ENCODE data around the gene NRAP.

DNA sequence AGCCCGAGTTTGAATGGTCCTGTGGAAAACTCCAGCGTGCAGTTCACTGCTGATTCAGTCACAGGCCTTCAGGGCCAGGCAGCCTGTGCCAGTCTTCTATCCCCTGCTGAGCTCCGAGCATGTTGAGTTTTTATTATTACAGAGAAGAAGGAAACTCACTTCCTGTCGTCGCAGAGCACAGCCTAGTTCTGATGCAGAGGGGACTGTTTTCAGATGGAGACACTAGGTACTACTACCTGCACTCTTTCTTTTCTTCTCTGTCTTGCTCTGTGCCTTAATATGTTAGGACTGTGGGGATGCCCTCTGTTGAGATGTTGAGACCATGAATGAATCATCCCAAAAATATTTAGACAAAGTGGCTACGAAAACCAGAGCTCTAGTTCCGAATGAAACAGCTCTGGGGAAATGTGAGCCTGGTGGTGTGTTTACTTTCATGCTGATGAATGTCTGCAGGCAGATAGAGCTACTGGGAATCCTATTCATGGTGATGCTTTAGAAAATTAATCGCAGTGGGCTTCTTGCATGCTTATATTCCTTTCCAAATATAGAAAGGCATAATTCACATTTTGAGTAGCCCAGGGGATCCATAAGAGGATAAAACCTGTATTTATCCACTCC lies 45.5 kb upstream of the NRAP start:
- no peak for TF ChIP-seq EZH2phosphoT487 (IDR thresholded peaks at IDR 0.05; ENCODE audit: borderline replicate concordance, low read depth)
- TF ChIP-seq, protein P1, sequence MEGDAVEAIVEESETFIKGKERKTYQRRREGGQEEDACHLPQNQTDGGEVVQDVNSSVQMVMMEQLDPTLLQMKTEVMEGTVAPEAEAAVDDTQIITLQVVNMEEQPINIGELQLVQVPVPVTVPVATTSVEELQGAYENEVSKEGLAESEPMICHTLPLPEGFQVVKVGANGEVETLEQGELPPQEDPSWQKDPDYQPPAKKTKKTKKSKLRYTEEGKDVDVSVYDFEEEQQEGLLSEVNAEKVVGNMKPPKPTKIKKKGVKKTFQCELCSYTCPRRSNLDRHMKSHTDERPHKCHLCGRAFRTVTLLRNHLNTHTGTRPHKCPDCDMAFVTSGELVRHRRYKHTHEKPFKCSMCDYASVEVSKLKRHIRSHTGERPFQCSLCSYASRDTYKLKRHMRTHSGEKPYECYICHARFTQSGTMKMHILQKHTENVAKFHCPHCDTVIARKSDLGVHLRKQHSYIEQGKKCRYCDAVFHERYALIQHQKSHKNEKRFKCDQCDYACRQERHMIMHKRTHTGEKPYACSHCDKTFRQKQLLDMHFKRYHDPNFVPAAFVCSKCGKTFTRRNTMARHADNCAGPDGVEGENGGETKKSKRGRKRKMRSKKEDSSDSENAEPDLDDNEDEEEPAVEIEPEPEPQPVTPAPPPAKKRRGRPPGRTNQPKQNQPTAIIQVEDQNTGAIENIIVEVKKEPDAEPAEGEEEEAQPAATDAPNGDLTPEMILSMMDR (IDR thresholded peaks at IDR 0.05) = no peak
- no peak for TF ChIP-seq SMC3 (IDR thresholded peaks at IDR 0.05; ENCODE audit: low read depth, low read length)
- TF ChIP-seq RAD21 (IDR thresholded peaks at IDR 0.05; ENCODE audit: low read length) = no peak
- peak in 1 of 2 experiments; percentile 54; a peak in 1 of 4 replicates for TF ChIP-seq EP300 (IDR thresholded peaks at IDR 0.05; ENCODE audit: borderline replicate concordance in 1 of 2, low read depth in 1 of 2, low read length in 1 of 2)
- TF ChIP-seq JUND (IDR thresholded peaks at IDR 0.05) = peak; percentile 80
- no peak for TF ChIP-seq FOXM1 (IDR thresholded peaks at IDR 0.05; ENCODE audit: low read depth)
- TF ChIP-seq YY1 (IDR thresholded peaks at IDR 0.05; ENCODE audit: low read depth) = no peak
- TF ChIP-seq POLR2AphosphoS5 (IDR thresholded peaks at IDR 0.05; ENCODE audit: low read depth, low read length) = peak; percentile 50; the same call in 1 of the 2 replicates
- TF ChIP-seq, protein P2, sequence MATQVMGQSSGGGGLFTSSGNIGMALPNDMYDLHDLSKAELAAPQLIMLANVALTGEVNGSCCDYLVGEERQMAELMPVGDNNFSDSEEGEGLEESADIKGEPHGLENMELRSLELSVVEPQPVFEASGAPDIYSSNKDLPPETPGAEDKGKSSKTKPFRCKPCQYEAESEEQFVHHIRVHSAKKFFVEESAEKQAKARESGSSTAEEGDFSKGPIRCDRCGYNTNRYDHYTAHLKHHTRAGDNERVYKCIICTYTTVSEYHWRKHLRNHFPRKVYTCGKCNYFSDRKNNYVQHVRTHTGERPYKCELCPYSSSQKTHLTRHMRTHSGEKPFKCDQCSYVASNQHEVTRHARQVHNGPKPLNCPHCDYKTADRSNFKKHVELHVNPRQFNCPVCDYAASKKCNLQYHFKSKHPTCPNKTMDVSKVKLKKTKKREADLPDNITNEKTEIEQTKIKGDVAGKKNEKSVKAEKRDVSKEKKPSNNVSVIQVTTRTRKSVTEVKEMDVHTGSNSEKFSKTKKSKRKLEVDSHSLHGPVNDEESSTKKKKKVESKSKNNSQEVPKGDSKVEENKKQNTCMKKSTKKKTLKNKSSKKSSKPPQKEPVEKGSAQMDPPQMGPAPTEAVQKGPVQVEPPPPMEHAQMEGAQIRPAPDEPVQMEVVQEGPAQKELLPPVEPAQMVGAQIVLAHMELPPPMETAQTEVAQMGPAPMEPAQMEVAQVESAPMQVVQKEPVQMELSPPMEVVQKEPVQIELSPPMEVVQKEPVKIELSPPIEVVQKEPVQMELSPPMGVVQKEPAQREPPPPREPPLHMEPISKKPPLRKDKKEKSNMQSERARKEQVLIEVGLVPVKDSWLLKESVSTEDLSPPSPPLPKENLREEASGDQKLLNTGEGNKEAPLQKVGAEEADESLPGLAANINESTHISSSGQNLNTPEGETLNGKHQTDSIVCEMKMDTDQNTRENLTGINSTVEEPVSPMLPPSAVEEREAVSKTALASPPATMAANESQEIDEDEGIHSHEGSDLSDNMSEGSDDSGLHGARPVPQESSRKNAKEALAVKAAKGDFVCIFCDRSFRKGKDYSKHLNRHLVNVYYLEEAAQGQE (IDR thresholded peaks at IDR 0.05; ENCODE audit: low read depth, low read length) = no peak
- no peak for TF ChIP-seq TAF1 (IDR thresholded peaks at IDR 0.05; ENCODE audit: borderline replicate concordance, low read depth, low read length)
- TF ChIP-seq, protein P3, sequence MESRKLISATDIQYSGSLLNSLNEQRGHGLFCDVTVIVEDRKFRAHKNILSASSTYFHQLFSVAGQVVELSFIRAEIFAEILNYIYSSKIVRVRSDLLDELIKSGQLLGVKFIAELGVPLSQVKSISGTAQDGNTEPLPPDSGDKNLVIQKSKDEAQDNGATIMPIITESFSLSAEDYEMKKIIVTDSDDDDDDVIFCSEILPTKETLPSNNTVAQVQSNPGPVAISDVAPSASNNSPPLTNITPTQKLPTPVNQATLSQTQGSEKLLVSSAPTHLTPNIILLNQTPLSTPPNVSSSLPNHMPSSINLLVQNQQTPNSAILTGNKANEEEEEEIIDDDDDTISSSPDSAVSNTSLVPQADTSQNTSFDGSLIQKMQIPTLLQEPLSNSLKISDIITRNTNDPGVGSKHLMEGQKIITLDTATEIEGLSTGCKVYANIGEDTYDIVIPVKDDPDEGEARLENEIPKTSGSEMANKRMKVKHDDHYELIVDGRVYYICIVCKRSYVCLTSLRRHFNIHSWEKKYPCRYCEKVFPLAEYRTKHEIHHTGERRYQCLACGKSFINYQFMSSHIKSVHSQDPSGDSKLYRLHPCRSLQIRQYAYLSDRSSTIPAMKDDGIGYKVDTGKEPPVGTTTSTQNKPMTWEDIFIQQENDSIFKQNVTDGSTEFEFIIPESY (IDR thresholded peaks at IDR 0.05; ENCODE audit: borderline replicate concordance, low read depth) = no peak
- TF ChIP-seq CHD2 (IDR thresholded peaks at IDR 0.05; ENCODE audit: low read length, partially characterized antibody) = no peak
- TF ChIP-seq TEAD4 (IDR thresholded peaks at IDR 0.05; ENCODE audit: borderline replicate concordance, insufficient read depth) = no peak
